ENCODE results near the gene GDPD5. TPM values are rescaled to one million over a fixed set of nuclear protein-coding genes. Genes with fewer than 3 reads are reported as not detected.

Gene GDPD5
- total and polyA plus RNA-seq, 2 donors (not counting 1 experiment from before 2014, with no cell fraction given) = 59.1 to 102 TPM

GRCh38 chr11:75465701-75466531 lies 59.8 kb downstream of the GDPD5 start:
- DNase-seq (no peak), ATAC-seq (ENCODE audit: low read depth) (no peak)
- Histone ChIP-seq H3K4me3 (ENCODE audit: control extremely low read depth in 1 of 5, extremely low read depth in 1 of 5, insufficient read depth in 1 of 5, low read depth in 2 of 5, low read length in 4 of 5) (no peak overlapping the region), H3K4me2 (replicated peaks; ENCODE audit: low read depth, low read length, poor library complexity, severe bottlenecking) (no peak overlapping the region), H3K4me1 (ENCODE audit: control insufficient read depth in 2 of 2, insufficient read depth in 2 of 2, low read length in 2 of 2) (peaks cover 3 to 8% of the 10 kb centered on the region in 2 donors), H3K27me3 (replicated peaks in 1 of 4; ENCODE audit: control extremely low read depth in 1 of 4, control insufficient read depth in 3 of 4, insufficient read depth in 4 of 4, low read length in 3 of 4) (no peaks in the 10 kb centered on the region), H3K79me2 (ENCODE audit: control insufficient read depth, insufficient read depth, low read length) (no peaks in the 10 kb centered on the region), H3K9ac (ENCODE audit: low read length) (no peak overlapping the region), H2AFZ (ENCODE audit: insufficient read depth, low read depth, low read length, poor library complexity, severe bottlenecking) (no peak overlapping the region), H3K36me3 (replicated peaks in 1 of 2; ENCODE audit: control extremely low read depth in 1 of 2, control insufficient read depth in 1 of 2, extremely low read depth in 1 of 2, insufficient read depth in 2 of 2, low read length in 1 of 2) (no peaks in the 10 kb centered on the region), H3K9me3 (ENCODE audit: control extremely low read depth in 1 of 3, control insufficient read depth in 2 of 3, insufficient read depth in 1 of 3, low read length in 2 of 3) (no peaks in the 10 kb centered on the region), H3K27ac (ENCODE audit: low read length in 2 of 2) (no peak overlapping the region), H4K20me1 (ENCODE audit: control insufficient read depth, insufficient read depth, low read length, poor library complexity, severe bottlenecking) (no peaks in the 10 kb centered on the region)
- WGBS (ENCODE audit: insufficient coverage) = 97% methylated on average over 10 of the region's 11 CpGs
- ChIA-PET POLR2A (no interaction called here), CTCF (no interaction called here)
- no peak overlapping the region for H3K27ac Mint-ChIP-seq
- H3K4me3 Mint-ChIP-seq = no peak overlapping the region
- TF ChIP-seq EZH2 (IDR thresholded peaks at IDR 0.05; ENCODE audit: borderline replicate concordance, insufficient read depth, low read depth, low read length, poor library complexity, severe bottlenecking) = no peak
- TF ChIP-seq, protein P1, sequence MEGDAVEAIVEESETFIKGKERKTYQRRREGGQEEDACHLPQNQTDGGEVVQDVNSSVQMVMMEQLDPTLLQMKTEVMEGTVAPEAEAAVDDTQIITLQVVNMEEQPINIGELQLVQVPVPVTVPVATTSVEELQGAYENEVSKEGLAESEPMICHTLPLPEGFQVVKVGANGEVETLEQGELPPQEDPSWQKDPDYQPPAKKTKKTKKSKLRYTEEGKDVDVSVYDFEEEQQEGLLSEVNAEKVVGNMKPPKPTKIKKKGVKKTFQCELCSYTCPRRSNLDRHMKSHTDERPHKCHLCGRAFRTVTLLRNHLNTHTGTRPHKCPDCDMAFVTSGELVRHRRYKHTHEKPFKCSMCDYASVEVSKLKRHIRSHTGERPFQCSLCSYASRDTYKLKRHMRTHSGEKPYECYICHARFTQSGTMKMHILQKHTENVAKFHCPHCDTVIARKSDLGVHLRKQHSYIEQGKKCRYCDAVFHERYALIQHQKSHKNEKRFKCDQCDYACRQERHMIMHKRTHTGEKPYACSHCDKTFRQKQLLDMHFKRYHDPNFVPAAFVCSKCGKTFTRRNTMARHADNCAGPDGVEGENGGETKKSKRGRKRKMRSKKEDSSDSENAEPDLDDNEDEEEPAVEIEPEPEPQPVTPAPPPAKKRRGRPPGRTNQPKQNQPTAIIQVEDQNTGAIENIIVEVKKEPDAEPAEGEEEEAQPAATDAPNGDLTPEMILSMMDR (IDR thresholded peaks at IDR 0.05) = no peak
- H3K27me3 Mint-ChIP-seq = no peaks in the 10 kb centered on the region
- H3K4me1 Mint-ChIP-seq = peaks cover 11% of the 10 kb centered on the region
- H3K9me3 Mint-ChIP-seq (ENCODE audit: insufficient read depth) = no peaks in the 10 kb centered on the region
- intact Hi-C loops (cut with micrococcal nuclease) = no loop called here

DNA sequence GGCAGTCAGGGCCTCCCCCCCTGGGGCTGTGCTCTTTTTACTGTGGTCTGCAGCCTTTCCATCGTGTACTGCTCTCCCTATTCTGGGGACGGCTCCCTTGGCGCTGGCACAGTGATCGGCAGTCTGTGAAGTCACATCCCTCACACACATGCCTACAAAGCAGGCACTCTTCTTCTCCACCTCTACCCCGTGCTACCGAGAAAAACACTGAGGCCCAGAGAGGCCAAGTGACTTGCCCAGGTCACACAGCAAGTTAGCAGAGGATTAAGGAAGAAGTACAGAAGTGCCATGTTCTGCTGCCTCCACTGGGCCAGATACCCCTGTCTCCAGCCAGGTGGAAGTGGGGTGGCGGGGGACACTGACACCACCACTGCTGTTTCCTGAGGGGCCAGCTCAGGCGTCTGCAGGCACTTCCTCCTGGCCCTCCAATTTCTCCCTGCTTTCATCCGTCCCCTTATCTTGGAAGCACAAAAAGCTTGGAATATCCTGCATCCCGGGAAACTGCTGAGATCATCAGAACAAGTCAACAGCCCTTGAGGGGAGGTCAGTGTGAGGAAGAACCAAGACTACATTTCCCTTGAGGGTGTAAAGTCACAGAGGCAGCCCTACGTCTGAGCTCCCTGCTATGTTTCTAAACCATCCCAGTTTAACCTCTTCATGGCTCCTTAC lies 62.5 kb downstream of the GDPD5 start:
- ChIA-PET CTCF (interaction anchor here (1.2 to 1.9 kb wide), 3 partner anchors 17 to 19 kb away, joined by 4 to 6 read pairs (median 5); no protein-coding TSS in a partner anchor), POLR2A (no interaction called here)
- Histone ChIP-seq H3K9ac (ENCODE audit: low read length) (no peak overlapping the region), H2AFZ (ENCODE audit: insufficient read depth, low read depth, low read length, poor library complexity, severe bottlenecking) (no peak overlapping the region), H3K4me3 (ENCODE audit: control extremely low read depth in 1 of 5, extremely low read depth in 1 of 5, insufficient read depth in 1 of 5, low read depth in 2 of 5, low read length in 4 of 5) (no peak overlapping the region), H3K27ac (ENCODE audit: low read length in 2 of 2) (no peak overlapping the region), H3K4me2 (replicated peaks; ENCODE audit: low read depth, low read length, poor library complexity, severe bottlenecking) (no peak overlapping the region), H3K79me2 (ENCODE audit: control insufficient read depth, insufficient read depth, low read length) (no peaks in the 10 kb centered on the region), H3K36me3 (replicated peaks in 1 of 2; ENCODE audit: control extremely low read depth in 1 of 2, control insufficient read depth in 1 of 2, extremely low read depth in 1 of 2, insufficient read depth in 2 of 2, low read length in 1 of 2) (no peaks in the 10 kb centered on the region), H3K27me3 (replicated peaks in 1 of 4; ENCODE audit: control extremely low read depth in 1 of 4, control insufficient read depth in 3 of 4, insufficient read depth in 4 of 4, low read length in 3 of 4) (no peaks in the 10 kb centered on the region), H3K4me1 (ENCODE audit: control insufficient read depth in 2 of 2, insufficient read depth in 2 of 2, low read length in 2 of 2) (peaks cover 3 to 8% of the 10 kb centered on the region in 2 donors), H3K9me3 (ENCODE audit: control extremely low read depth in 1 of 3, control insufficient read depth in 2 of 3, insufficient read depth in 1 of 3, low read length in 2 of 3) (no peaks in the 10 kb centered on the region), H4K20me1 (ENCODE audit: control insufficient read depth, insufficient read depth, low read length, poor library complexity, severe bottlenecking) (no peaks in the 10 kb centered on the region)
- WGBS (ENCODE audit: insufficient coverage) = 78% methylated on average over 10 of the region's 11 CpGs
- DNase-seq (no peak), ATAC-seq (ENCODE audit: low read depth) (no peak)
- intact Hi-C loops (cut with micrococcal nuclease) = no loop called here
- TF ChIP-seq, protein P1 (IDR thresholded peaks at IDR 0.05) = no peak
- TF ChIP-seq EZH2 (IDR thresholded peaks at IDR 0.05; ENCODE audit: borderline replicate concordance, insufficient read depth, low read depth, low read length, poor library complexity, severe bottlenecking) = no peak
- Mint-ChIP-seq H3K27me3 (no peaks in the 10 kb centered on the region), H3K4me1 (peaks cover 11% of the 10 kb centered on the region), H3K27ac (no peak overlapping the region), H3K9me3 (ENCODE audit: insufficient read depth) (no peaks in the 10 kb centered on the region), H3K4me3 (no peak overlapping the region)
